Sigmoid colon (tissue), 7 donors: Measurements from ENCODE around the gene TMEM108. TPM values are rescaled to one million over a fixed set of nuclear protein-coding genes. Genes with fewer than 3 reads are reported as not detected.

Experiments
- DNase-seq: peaks from one replicate; pipeline ENCODE4 v3.0.0-alpha.2; 2019
- H3K27ac ChIP-seq, 4 donors: fragments of 200-600 bp; sonication (generic); one replicate each; pipeline ENCODE4 v1.5.1; 2016 to 2019; ENCODE audit warnings: mild to moderate bottlenecking in 1 of 4
- H3K27me3 ChIP-seq, 3 donors: fragments of 200-600 bp; sonication (generic); one replicate each; pipeline ENCODE4 v1.5.1; 2019; ENCODE audit warnings: mild to moderate bottlenecking in 1 of 3
- H3K36me3 ChIP-seq, 4 donors: fragments of 200-600 bp; sonication (generic); one replicate each; pipeline ENCODE4 v1.5.1; 2016 to 2019
- H3K4me1 ChIP-seq, 4 donors: fragments of 200-600 bp; sonication (generic); one replicate each; pipeline ENCODE4 v1.5.1; 2017 to 2019
- H3K4me3 ChIP-seq, 4 donors: fragments of 200-600 bp; sonication (generic); one replicate each; pipeline ENCODE4 v1.5.1; 2017 to 2019; ENCODE audit warnings: mild to moderate bottlenecking in 2 of 4, moderate library complexity in 1 of 4
- H3K9me3 ChIP-seq, 4 donors: fragments of 200-600 bp in 3 of 4; sonication (generic) in 3 of 4; one replicate each; pipeline versions ENCODE4 v1.5.1 to v1.6.1; 2013 to 2019
- EP300 ChIP-seq, 4 donors: sonication (generic); formaldehyde crosslinking; IDR thresholded peaks; one replicate each; pipeline ENCODE4 v1.6.1; 2017; ENCODE audit warnings: antibody characterized with exemption in 4 of 4
- POLR2A ChIP-seq, 2 donors: fragments of 450-650 bp; IDR thresholded peaks; one replicate each; pipeline ENCODE4 v1.6.1; 2016; ENCODE audit warnings: antibody characterized with exemption in 2 of 2, mild to moderate bottlenecking in 2 of 2, moderate library complexity in 2 of 2
- POLR2AphosphoS5 ChIP-seq, 4 donors: sonication (generic); formaldehyde crosslinking; IDR thresholded peaks; one replicate each; pipeline ENCODE4 v1.6.1; 2017; ENCODE audit warnings: antibody characterized with exemption in 4 of 4
- WGBS, 2 donors: extraction: QIAGEN DNeasy Blood & Tissue Kit; methylation state at CpG; one replicate each; pipeline ENCODE4 v1.1.7; 2013; 5-methylcytosine and 5-hydroxymethylcytosine counted together
- intact Hi-C: fragments of 100-400 bp; cut with DNase I; formaldehyde crosslinking; loops from one replicate; pipeline ENCODE4 v1.15.1; 2023
- polyA plus RNA-seq, 3 donors: library from polyadenylated mRNA; stranded (reverse); fragments of 200-250 nt; gene quantifications; one replicate each; pipeline ENCODE4 v1.2.3, GENCODE V29; 2013
- total RNA-seq, 4 donors: library from RNA; depleted of rRNA; stranded (reverse); fragments of >200 nt; gene quantifications; one replicate each; pipeline ENCODE4 v1.1.0, GENCODE V29; 2016
- TF ChIP-seq, protein P1 (sequence below), 4 experiments: fragments of 450-650 bp in 3 of 4; fragments of 200-600 bp in 1 of 4; IDR thresholded peaks; one replicate each; pipeline ENCODE4 v1.5.1; 2016 to 2019; ENCODE audit warnings: antibody characterized with exemption in 4 of 4, mild to moderate bottlenecking in 3 of 4, moderate library complexity in 2 of 4
- donor health status: healthy with polysubstance abuse.
- donor health status: Bipolar disorder and iron deficiency.
- donor health status: healthy.

The TMEM108 gene
- total and polyA plus RNA-seq, 7 donors, result 0.71 to 3.0 (median 0.86) TPM; not detected in 2

DNA sequence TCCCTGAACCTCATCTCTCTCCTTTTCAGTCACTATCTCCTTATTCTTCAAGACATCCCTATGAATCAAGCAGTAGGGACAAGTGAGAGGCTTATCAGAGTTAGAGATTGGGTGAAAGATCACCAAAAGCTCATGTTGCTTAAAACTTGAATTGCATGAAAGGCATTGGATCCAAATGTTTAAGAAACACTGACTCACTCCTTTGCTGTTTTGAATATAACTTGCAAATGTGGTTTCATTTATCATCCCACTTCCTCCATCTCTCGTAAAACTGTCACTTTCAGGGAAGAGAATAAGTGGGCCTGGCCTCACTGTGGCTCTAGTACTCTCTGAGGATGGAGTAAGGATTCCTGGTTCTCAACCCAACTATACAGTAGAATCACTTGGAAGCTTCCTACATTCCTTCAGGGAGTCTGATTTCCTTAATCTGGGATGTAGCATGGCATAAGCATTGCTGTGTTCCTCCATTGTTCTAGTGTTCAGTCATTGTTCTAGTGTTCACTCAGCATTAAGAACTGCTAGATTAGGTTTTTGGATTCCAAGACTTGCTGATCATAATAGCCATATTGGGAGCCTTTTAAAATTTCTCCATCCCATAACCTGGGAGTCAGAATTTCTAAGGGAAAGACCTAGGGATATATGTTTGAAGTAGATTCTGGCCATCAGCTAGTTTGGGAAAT lies 171.8 kb downstream of the TMEM108 start:
- H3K27me3 ChIP-seq, result no peaks in the 10 kb centered on the region
- 35 to 67% methylated on average over 1 of the region's 1 CpG for WGBS, 2 donors
- peaks cover 0 to 14% (median 0%) of the 10 kb centered on the region in 4 donors for H3K4me1 ChIP-seq
- no peak overlapping the region for H3K27ac ChIP-seq
- no peaks in the 10 kb centered on the region for H3K9me3 ChIP-seq
- H3K4me3 ChIP-seq, result no peak overlapping the region
- TF ChIP-seq EP300 (IDR thresholded peaks at IDR 0.05), result no peak
- TF ChIP-seq POLR2AphosphoS5 (IDR thresholded peaks at IDR 0.05), result no peak
- TF ChIP-seq, protein P1, sequence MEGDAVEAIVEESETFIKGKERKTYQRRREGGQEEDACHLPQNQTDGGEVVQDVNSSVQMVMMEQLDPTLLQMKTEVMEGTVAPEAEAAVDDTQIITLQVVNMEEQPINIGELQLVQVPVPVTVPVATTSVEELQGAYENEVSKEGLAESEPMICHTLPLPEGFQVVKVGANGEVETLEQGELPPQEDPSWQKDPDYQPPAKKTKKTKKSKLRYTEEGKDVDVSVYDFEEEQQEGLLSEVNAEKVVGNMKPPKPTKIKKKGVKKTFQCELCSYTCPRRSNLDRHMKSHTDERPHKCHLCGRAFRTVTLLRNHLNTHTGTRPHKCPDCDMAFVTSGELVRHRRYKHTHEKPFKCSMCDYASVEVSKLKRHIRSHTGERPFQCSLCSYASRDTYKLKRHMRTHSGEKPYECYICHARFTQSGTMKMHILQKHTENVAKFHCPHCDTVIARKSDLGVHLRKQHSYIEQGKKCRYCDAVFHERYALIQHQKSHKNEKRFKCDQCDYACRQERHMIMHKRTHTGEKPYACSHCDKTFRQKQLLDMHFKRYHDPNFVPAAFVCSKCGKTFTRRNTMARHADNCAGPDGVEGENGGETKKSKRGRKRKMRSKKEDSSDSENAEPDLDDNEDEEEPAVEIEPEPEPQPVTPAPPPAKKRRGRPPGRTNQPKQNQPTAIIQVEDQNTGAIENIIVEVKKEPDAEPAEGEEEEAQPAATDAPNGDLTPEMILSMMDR (IDR thresholded peaks at IDR 0.05), result no peak
- TF ChIP-seq POLR2A (IDR thresholded peaks at IDR 0.05), result no peak
- intact Hi-C loops, result no loop called here
- DNase-seq, result no peak
- H3K36me3 ChIP-seq, result no peaks in the 10 kb centered on the region

- Histone ChIP-seq H3K27me3 (no peaks in the 10 kb centered on the region), H3K9me3 (no peaks in the 10 kb centered on the region), H3K4me3 (no peak overlapping the region), H3K4me1 (peaks cover 0 to 14% (median 0%) of the 10 kb centered on the region in 4 donors), H3K27ac (no peak overlapping the region), H3K36me3 (no peaks in the 10 kb centered on the region)
- intact Hi-C loops, result no loop called here
- 56 to 75% methylated on average over 4 of the region's 4 CpGs for WGBS, 2 donors
- TF ChIP-seq POLR2AphosphoS5 (IDR thresholded peaks at IDR 0.05), result no peak
- TF ChIP-seq EP300 (IDR thresholded peaks at IDR 0.05), result no peak
- no peak for TF ChIP-seq POLR2A (IDR thresholded peaks at IDR 0.05)
- TF ChIP-seq, protein P1 (IDR thresholded peaks at IDR 0.05), result no peak
- DNase-seq, result no peak
Observed at GRCh38 chr3:133210656-133211055, 172.5 kb downstream of the TMEM108 start.

DNA sequence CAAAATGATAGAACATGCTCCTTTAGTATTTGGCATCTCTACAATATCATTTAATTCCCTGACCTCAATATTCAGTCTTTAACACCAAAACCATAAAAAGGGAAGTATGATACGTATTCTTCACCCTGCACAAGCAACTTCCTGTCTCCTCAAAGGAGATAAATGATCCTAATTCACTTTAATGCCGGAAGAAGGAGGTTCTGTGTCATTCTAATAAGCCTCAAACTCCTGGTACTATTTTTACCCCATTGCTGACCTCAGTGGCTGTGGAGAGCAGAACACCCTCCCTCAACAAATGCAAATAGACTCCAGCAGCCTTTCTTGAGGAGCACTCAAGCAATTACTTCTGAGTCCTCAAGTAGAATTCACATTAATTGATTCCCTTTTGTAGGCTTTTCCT lies 173.3 kb downstream of the TMEM108 start:
- TF ChIP-seq POLR2AphosphoS5 (IDR thresholded peaks at IDR 0.05) (no peak), POLR2A (IDR thresholded peaks at IDR 0.05) (no peak), EP300 (IDR thresholded peaks at IDR 0.05) (no peak)
- TF ChIP-seq, protein P1 (IDR thresholded peaks at IDR 0.05), result no peak
- 22 to 31% methylated on average over 2 of the region's 2 CpGs for WGBS, 2 donors
- H3K4me3 ChIP-seq, result no peak overlapping the region
- intact Hi-C loops, result no loop called here
- H3K4me1 ChIP-seq, result peaks cover 0 to 14% (median 0%) of the 10 kb centered on the region in 4 donors
- no peaks in the 10 kb centered on the region for H3K27me3 ChIP-seq
- DNase-seq, result no peak
- H3K9me3 ChIP-seq, result no peaks in the 10 kb centered on the region
- H3K27ac ChIP-seq, result no peak overlapping the region
- H3K36me3 ChIP-seq, result no peaks in the 10 kb centered on the region

DNA sequence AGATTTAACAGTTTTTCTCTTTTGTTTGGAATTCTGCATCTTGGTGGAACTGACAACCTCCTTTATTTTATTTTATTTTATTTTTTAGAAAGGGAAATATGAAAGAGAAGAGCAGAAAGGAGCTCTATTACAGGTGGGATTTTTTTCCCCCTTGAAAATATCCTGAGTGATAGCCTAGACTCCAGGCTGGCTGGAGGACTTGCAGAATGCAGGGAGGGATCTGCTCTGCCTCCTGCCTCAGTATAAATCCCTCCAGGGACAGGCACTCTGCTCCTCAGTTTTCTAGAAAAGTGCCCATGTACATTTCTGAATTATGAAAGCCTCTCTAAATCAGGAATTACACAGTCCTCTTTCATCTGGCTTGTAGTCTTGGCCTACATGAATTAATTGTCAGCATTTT lies 173.7 kb downstream of the TMEM108 start:
- H3K9me3 ChIP-seq, result no peaks in the 10 kb centered on the region
- no peak for TF ChIP-seq EP300 (IDR thresholded peaks at IDR 0.05)
- TF ChIP-seq, protein P1 (IDR thresholded peaks at IDR 0.05), result no peak
- TF ChIP-seq POLR2A (IDR thresholded peaks at IDR 0.05), result no peak
- no peak for TF ChIP-seq POLR2AphosphoS5 (IDR thresholded peaks at IDR 0.05)
- H3K27ac ChIP-seq, result no peak overlapping the region
- no peak overlapping the region for H3K4me3 ChIP-seq
- peaks cover 0 to 14% (median 0%) of the 10 kb centered on the region in 4 donors for H3K4me1 ChIP-seq
- intact Hi-C loops, result no loop called here
- H3K27me3 ChIP-seq, result no peaks in the 10 kb centered on the region
- DNase-seq, result no peak
- no peaks in the 10 kb centered on the region for H3K36me3 ChIP-seq

GRCh38 chr3:133213937-133214336 lies 175.7 kb downstream of the TMEM108 start:
- no peak overlapping the region for H3K27ac ChIP-seq
- intact Hi-C loops, result no loop called here
- no peaks in the 10 kb centered on the region for H3K27me3 ChIP-seq
- H3K4me3 ChIP-seq, result no peak overlapping the region
- peaks cover 0 to 14% (median 0%) of the 10 kb centered on the region in 4 donors for H3K4me1 ChIP-seq
- H3K36me3 ChIP-seq, result no peaks in the 10 kb centered on the region
- peaks cover 0 to 4% (median 0%) of the 10 kb centered on the region in 4 donors for H3K9me3 ChIP-seq
- WGBS, 2 donors, result 59 to 88% methylated on average over 2 of the region's 2 CpGs
- no peak for TF ChIP-seq EP300 (IDR thresholded peaks at IDR 0.05)
- TF ChIP-seq POLR2AphosphoS5 (IDR thresholded peaks at IDR 0.05), result no peak
- TF ChIP-seq POLR2A (IDR thresholded peaks at IDR 0.05), result no peak
- TF ChIP-seq, protein P1 (IDR thresholded peaks at IDR 0.05), result no peak
- no peak for DNase-seq
